Measurements from ENCODE around the gene FEM1B.
"Not testable (repeated sequence)": the region's sequence is repeated elsewhere in the genome, so short reads cannot be mapped to it uniquely, and the experiment has no call there.

The FEM1B gene

GRCh38 chr15:68277603-68278344 is at the start of gene FEM1B:
Gene FEM1B (plus strand): TSS chr15:68277745. CDS start chr15:68278418, 673 bp downstream.
- peak; percentile 78 for DNase-seq (ENCODE audit: low read depth in 2 of 2)

GRCh38 chr15:68228143-68228970 is 49.2 kb upstream of the FEM1B start:
- no peak for DNase-seq (ENCODE audit: low read depth in 2 of 2)

GRCh38 chr15:68228971-68229385 is 48.6 kb upstream of the FEM1B start:
- no peak for DNase-seq (ENCODE audit: low read depth in 2 of 2)

- DNase-seq (ENCODE audit: low read depth in 2 of 2): peak; percentile 69 to 72
Observed at GRCh38 chr15:68229386-68230156, 48.0 kb upstream of the FEM1B start, which contains the start of gene CLN6. Gene CLN6 (minus strand): TSS chr15:68229728. CDS start chr15:68229584, 144 bp downstream.

- no peak for DNase-seq (ENCODE audit: low read depth in 2 of 2)
Observed at GRCh38 chr15:68230157-68231100, 47.1 kb upstream of the FEM1B start.

GRCh38 chr15:68231102-68231818 is 46.3 kb upstream of the FEM1B start:
- no peak for DNase-seq (ENCODE audit: low read depth in 2 of 2)

GRCh38 chr15:68232449-68232848 is 45.1 kb upstream of the FEM1B start:
- DNase-seq (ENCODE audit: low read depth in 2 of 2): no peak

- no peak for DNase-seq (ENCODE audit: low read depth in 2 of 2)
Observed at GRCh38 chr15:68232937-68233336, 44.6 kb upstream of the FEM1B start.

GRCh38 chr15:68234060-68234459 is 43.5 kb upstream of the FEM1B start:
- DNase-seq (ENCODE audit: low read depth in 2 of 2): no peak

GRCh38 chr15:68234520-68234919 is 43.0 kb upstream of the FEM1B start:
- not testable (repeated sequence) for DNase-seq (ENCODE audit: low read depth in 2 of 2)

GRCh38 chr15:68235022-68235421 is 42.5 kb upstream of the FEM1B start:
- no peak for DNase-seq (ENCODE audit: low read depth in 2 of 2)

GRCh38 chr15:68239025-68239424 is 38.5 kb upstream of the FEM1B start:
- DNase-seq (ENCODE audit: low read depth in 2 of 2): no peak

GRCh38 chr15:68241088-68241935 is 36.2 kb upstream of the FEM1B start:
- DNase-seq (ENCODE audit: low read depth in 2 of 2): no peak

GRCh38 chr15:68244235-68244634 is 33.3 kb upstream of the FEM1B start:
- DNase-seq (ENCODE audit: low read depth in 2 of 2): no peak

GRCh38 chr15:68249058-68249713 is 28.4 kb upstream of the FEM1B start:
- DNase-seq (ENCODE audit: low read depth in 2 of 2): no peak

- DNase-seq (ENCODE audit: low read depth in 2 of 2): no peak
Observed at GRCh38 chr15:68252925-68253534, 24.5 kb upstream of the FEM1B start.

- DNase-seq (ENCODE audit: low read depth in 2 of 2): peak; percentile 46 to 69
Observed at GRCh38 chr15:68256675-68257450, 20.7 kb upstream of the FEM1B start.

- no peak for DNase-seq (ENCODE audit: low read depth in 2 of 2)
Observed at GRCh38 chr15:68258692-68259091, 18.9 kb upstream of the FEM1B start.
